Neuron (in vitro differentiated cells): ENCODE measurements around the gene HBG1.

Experiments
- H2AFZ ChIP-seq: one replicate; pipeline ENCODE4 v1.6.1; 2013; ENCODE audit warnings: low read depth, mild to moderate bottlenecking, inconsistent platforms, low read length, moderate library complexity
- H3K27me3 ChIP-seq: one replicate; pipeline ENCODE4 v1.6.1; 2013; ENCODE audit warnings: low read length; ENCODE audit not compliant: insufficient read depth
- H3K36me3 ChIP-seq: one replicate; pipeline ENCODE4 v1.6.1; 2013; ENCODE audit warnings: low read length; ENCODE audit not compliant: insufficient read depth
- H3K4me1 ChIP-seq: one replicate; pipeline ENCODE4 v1.6.1; 2013; ENCODE audit warnings: low read length; ENCODE audit not compliant: insufficient read depth
- H3K4me3 ChIP-seq: 2 replicates; pipeline ENCODE4 v1.5.1; 2013; ENCODE audit warnings: mild to moderate bottlenecking, low read length, moderate library complexity
- H3K9me3 ChIP-seq: one replicate; pipeline ENCODE4 v1.6.1; 2013; ENCODE audit warnings: low read length

Gene HBG1

DNA sequence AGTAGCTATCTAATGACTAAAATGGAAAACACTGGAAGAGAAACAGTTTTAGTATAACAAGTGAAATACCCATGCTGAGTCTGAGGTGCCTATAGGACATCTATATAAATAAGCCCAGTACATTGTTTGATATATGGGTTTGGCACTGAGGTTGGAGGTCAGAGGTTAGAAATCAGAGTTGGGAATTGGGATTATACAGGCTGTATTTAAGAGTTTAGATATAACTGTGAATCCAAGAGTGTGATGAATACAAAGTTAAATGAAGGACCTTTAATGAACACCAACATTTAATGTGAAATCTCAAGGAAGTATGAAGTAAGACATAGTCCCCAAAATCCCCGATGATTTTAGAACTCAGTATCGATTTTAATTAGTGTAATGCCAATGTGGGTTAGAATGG is 12.2 kb downstream of the HBG1 start:
- Histone ChIP-seq H3K9me3 (no peaks in the 10 kb centered on the region), H2AFZ (no peak overlapping the region), H3K4me3 (no peak overlapping the region), H3K4me1 (no peaks in the 10 kb centered on the region), H3K27me3 (no peaks in the 10 kb centered on the region), H3K36me3 (no peaks in the 10 kb centered on the region)

DNA sequence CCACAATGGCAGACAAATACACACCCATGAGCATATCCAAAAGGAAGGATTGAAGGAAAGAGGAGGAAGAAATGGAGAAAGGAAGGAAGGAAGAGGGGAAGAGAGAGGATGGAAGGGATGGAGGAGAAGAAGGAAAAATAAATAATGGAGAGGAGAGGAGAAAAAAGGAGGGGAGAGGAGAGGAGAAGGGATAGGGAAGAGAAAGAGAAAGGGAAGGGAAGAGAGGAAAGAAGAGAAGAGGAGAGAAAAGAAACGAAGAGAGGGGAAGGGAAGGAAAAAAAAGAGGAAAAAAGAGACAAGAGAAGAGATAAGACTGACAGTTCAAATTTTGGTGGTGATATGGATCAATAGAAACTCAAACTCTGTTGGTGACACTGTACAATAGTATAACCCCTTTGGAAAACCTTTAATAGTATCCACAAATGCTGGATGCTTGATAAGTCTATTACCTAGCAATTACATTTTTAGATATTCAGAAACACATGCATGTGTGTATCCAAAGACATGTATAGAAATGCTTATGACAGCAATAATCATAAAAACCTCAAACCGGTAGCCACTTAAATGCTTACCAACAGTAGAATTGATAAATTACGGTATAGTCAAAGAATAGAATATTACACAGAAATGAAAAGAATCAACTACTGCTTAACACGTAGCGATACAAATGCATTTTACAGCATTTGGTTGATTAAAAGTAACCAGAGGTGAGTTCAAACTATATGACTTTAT is 14.1 kb downstream of the HBG1 start:
- H3K4me1 ChIP-seq: no peaks in the 10 kb centered on the region
- no peaks in the 10 kb centered on the region for H3K9me3 ChIP-seq
- H2AFZ ChIP-seq: no peak overlapping the region
- H3K27me3 ChIP-seq: no peaks in the 10 kb centered on the region
- no peak overlapping the region for H3K4me3 ChIP-seq
- no peaks in the 10 kb centered on the region for H3K36me3 ChIP-seq

DNA sequence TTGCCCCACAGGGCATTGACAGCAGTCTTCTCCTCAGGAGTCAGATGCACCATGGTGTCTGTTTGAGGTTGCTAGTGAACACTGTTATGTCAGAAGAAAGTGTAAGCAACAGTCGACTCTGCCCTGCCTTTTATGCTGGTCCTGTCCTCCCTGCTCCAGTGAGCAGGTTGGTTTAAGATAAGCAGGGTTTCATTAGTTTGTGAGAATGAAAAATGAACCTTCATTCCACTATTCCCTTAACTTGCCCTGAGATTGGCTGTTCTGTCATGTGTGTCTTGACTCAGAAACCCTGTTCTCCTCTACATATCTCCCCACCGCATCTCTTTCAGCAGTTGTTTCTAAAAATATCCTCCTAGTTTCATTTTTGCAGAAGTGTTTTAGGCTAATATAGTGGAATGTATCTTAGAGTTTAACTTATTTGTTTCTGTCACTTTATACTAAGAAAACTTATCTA is 15.2 kb downstream of the HBG1 start, which contains the start of gene HBD:
Gene HBD, minus strand, starts transcription at position 103 of the 454 bp plus-strand sequence. Its CDS starts 50 bp downstream, at position 53.
- H3K27me3 ChIP-seq: no peaks in the 10 kb centered on the region
- H3K9me3 ChIP-seq: no peaks in the 10 kb centered on the region
- no peak within 1 kb of the TSS for H3K4me3 ChIP-seq
- H2AFZ ChIP-seq: no peak within 1 kb of the TSS
- H3K4me1 ChIP-seq: no peaks in the 10 kb centered on the region
- no peaks in the 10 kb centered on the region for H3K36me3 ChIP-seq

DNA sequence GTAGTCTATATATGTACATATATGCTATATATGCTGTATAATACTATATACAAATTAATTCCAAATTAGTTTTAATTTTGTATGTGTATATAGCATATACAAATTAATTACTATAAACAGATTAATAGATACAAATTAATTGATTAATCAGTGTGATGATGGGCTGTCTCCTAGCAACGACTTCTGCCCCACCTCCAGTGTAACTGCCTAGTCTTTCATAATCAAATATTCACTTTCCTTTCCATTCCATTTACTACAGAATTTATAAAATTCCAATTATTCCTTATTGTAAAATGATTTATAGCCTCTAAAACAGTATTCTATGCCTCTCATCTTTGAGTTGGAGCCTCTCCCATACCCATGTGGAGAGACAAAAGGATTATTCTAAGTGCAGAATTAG is 16.4 kb downstream of the HBG1 start:
- Histone ChIP-seq H3K9me3 (no peaks in the 10 kb centered on the region), H3K27me3 (no peaks in the 10 kb centered on the region), H2AFZ (no peak overlapping the region), H3K36me3 (no peaks in the 10 kb centered on the region), H3K4me1 (no peaks in the 10 kb centered on the region), H3K4me3 (no peak overlapping the region)

DNA sequence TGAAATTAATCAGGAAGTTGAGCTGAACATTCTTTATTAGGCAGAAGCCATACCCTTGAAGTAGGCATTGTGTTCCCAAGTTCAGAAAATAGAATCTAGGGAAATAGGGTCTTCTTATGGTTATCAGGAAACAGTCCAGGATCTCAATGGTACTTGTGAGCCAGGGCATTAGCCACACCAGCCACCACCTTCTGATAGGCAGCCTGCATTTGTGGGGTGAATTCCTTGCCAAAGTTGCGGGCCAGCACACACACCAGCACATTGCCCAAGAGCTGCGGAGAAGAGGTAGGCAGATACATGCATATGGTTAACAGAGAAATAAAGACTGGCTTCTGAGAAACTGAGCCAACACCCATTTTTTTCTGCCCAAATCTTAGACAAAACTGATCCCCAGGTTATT is 16.8 kb downstream of the HBG1 start:
- no peak overlapping the region for H2AFZ ChIP-seq
- no peaks in the 10 kb centered on the region for H3K36me3 ChIP-seq
- no peaks in the 10 kb centered on the region for H3K9me3 ChIP-seq
- no peaks in the 10 kb centered on the region for H3K4me1 ChIP-seq
- no peaks in the 10 kb centered on the region for H3K27me3 ChIP-seq
- H3K4me3 ChIP-seq: no peak overlapping the region

DNA sequence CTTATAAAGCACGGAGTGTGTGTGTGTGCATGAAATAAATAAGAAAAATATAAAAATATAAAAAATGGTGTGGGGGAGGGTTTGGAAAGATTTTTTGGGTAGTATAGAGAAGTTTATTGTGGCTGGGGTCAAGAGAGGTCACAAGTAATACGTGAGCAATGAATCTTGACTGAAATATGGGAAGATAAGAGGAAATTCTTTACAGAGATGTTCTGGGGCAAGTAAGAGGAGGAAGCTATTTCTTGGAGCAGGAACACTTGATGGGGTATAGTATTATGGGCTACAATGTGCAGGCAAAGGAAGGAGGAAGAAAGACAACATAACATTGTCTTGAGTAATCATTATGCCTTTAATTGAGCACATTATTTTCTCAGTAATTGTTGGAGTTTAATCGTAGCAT is 17.5 kb downstream of the HBG1 start:
- Histone ChIP-seq H3K36me3 (no peaks in the 10 kb centered on the region), H3K4me1 (no peaks in the 10 kb centered on the region), H3K9me3 (no peaks in the 10 kb centered on the region), H3K27me3 (no peaks in the 10 kb centered on the region), H3K4me3 (no peak overlapping the region), H2AFZ (no peak overlapping the region)

DNA sequence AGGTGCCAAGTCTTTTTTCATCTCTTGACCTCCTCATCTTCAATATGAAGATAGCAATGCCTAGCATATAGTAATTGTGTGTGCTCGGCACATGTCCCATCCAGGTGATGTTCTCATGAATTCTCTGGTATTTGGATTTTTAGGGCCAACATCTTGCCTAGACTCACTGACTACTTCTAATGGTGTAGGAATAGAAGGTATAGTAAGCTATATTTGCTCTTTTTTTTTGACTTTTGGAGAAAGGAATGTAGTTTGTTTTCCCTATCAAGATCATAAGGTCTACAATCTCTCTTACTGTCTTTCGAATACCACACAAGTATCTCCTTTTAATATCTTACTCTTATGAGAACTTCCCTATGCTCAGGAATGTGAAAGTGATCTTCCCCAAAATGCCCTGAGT is 18.5 kb downstream of the HBG1 start:
- H3K4me3 ChIP-seq: no peak overlapping the region
- H3K9me3 ChIP-seq: no peaks in the 10 kb centered on the region
- H3K27me3 ChIP-seq: no peaks in the 10 kb centered on the region
- H3K36me3 ChIP-seq: no peaks in the 10 kb centered on the region
- no peak overlapping the region for H2AFZ ChIP-seq
- H3K4me1 ChIP-seq: no peaks in the 10 kb centered on the region

DNA sequence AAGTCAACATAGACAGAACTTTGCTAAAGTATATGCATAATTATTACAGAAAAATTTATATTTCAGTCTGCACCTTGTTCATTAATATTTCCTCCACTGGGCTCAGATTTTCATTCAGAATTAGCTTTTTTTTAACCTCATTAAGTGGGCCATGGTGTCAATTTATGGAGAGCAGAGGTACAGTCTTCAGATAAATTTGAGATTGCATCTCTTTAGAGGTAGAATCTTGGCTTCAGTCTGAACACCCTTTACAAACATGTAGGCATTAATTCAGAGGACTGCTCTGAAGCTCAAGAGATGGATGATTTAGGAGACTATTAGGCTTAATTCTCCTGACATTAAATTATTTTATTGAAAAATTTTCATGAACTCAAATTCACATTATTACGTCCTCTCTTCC is 19.4 kb downstream of the HBG1 start:
- H3K9me3 ChIP-seq: no peaks in the 10 kb centered on the region

DNA sequence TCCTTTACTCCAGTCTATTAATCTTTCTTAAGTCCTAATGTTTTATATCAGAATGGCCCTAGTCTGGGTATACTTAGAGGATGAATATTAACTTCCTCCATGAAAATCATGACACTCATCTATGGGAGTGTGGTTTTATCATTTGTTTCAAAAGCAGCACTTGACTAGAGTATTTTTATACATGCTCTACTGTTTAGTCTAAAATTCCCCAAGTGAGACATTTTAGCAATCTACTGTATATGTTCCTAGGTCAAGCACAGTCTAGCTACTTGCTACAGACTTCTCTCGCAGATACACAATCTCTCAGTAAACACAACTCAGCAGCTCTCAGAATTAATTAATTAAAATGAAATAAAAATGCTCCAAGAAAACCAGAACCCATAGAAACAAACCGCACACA is 19.9 kb downstream of the HBG1 start:
- Histone ChIP-seq H3K36me3 (no peaks in the 10 kb centered on the region), H2AFZ (no peak overlapping the region), H3K9me3 (no peaks in the 10 kb centered on the region), H3K4me1 (no peaks in the 10 kb centered on the region), H3K27me3 (no peaks in the 10 kb centered on the region), H3K4me3 (no peak overlapping the region)

More for the DNA sequence above, 19.4 kb downstream of the HBG1 start:
- Histone ChIP-seq H3K4me1 (no peaks in the 10 kb centered on the region), H3K36me3 (no peaks in the 10 kb centered on the region), H2AFZ (no peak overlapping the region), H3K4me3 (no peak overlapping the region), H3K27me3 (no peaks in the 10 kb centered on the region)

DNA sequence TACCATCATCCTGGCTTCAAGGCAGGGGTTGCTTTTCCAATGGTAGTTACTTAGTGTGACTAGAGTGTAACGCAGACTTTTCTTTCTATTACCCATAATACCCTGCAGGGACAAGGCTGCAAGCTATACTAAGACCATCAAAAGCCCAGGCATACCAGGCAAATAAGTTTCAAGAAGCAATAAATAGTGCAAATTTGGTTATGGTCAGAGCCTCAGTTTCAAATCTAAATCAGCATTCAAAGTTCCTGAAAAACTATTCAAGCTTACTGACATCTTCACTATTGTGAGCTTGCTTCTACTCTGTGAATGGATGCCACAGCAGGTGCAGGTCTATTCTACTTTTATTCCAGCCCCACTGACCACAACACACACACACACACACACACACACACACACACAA is 20.3 kb downstream of the HBG1 start:
- Histone ChIP-seq H3K27me3 (no peaks in the 10 kb centered on the region), H3K9me3 (no peaks in the 10 kb centered on the region), H3K4me1 (no peaks in the 10 kb centered on the region), H2AFZ (no peak overlapping the region), H3K4me3 (no peak overlapping the region), H3K36me3 (no peaks in the 10 kb centered on the region)

DNA sequence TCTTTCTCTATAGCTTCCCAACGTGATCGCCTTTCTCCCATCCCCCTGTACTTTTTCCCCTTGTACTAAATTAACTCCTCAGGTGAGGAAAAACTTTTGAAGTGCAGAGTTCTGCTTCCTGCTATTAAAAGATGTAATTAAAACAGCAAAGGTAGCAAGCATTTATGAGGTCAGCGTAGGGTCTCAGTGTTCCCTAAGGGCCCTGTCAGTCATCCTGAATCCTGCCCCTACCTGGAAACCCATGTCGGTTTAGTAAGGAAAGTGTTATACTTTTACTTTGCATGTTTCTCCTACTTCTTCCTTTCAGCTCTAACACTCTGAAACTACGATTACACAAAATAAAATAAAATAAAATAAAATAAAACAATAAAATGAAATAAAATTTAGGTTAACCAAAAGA is 21.5 kb downstream of the HBG1 start:
- H2AFZ ChIP-seq: no peak overlapping the region
- no peaks in the 10 kb centered on the region for H3K9me3 ChIP-seq
- no peaks in the 10 kb centered on the region for H3K27me3 ChIP-seq
- no peak overlapping the region for H3K4me3 ChIP-seq
- H3K4me1 ChIP-seq: no peaks in the 10 kb centered on the region
- no peaks in the 10 kb centered on the region for H3K36me3 ChIP-seq

DNA sequence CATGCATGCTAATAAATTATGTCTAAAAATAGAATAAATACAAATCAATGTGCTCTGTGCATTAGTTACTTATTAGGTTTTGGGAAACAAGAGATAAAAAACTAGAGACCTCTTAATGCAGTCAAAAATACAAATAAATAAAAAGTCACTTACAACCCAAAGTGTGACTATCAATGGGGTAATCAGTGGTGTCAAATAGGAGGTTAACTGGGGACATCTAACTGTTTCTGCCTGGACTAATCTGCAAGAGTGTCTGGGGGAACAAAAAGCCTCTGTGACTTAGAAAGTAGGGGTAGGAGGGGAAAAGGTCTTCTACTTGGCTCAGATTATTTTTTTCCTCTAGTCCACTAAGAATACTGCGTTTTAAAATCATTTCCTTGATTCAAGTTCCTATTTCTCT is 22.0 kb downstream of the HBG1 start:
- no peaks in the 10 kb centered on the region for H3K27me3 ChIP-seq
- H3K9me3 ChIP-seq: no peaks in the 10 kb centered on the region
- H3K36me3 ChIP-seq: no peaks in the 10 kb centered on the region
- no peaks in the 10 kb centered on the region for H3K4me1 ChIP-seq
- H3K4me3 ChIP-seq: no peak overlapping the region
- no peak overlapping the region for H2AFZ ChIP-seq

DNA sequence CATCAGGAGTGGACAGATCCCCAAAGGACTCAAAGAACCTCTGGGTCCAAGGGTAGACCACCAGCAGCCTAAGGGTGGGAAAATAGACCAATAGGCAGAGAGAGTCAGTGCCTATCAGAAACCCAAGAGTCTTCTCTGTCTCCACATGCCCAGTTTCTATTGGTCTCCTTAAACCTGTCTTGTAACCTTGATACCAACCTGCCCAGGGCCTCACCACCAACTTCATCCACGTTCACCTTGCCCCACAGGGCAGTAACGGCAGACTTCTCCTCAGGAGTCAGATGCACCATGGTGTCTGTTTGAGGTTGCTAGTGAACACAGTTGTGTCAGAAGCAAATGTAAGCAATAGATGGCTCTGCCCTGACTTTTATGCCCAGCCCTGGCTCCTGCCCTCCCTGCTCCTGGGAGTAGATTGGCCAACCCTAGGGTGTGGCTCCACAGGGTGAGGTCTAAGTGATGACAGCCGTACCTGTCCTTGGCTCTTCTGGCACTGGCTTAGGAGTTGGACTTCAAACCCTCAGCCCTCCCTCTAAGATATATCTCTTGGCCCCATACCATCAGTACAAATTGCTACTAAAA is 22.8 kb downstream of the HBG1 start, which contains the start of gene HBB:
Gene HBB, minus strand, starts transcription at position 340 of the 579 bp plus-strand sequence. Its CDS starts 50 bp downstream, at position 290.
- no peak within 1 kb of the TSS for H3K4me3 ChIP-seq
- no peaks in the 10 kb centered on the region for H3K9me3 ChIP-seq
- no peak within 1 kb of the TSS for H2AFZ ChIP-seq

More for the DNA sequence above, 22.8 kb downstream of the HBG1 start, which contains the start of gene HBB:
- Histone ChIP-seq H3K27me3 (no peaks in the 10 kb centered on the region), H3K4me1 (no peaks in the 10 kb centered on the region), H3K36me3 (no peaks in the 10 kb centered on the region)
